HEK293T (cell line): Measurements from ENCODE around the gene TGFBR1.

Experiments used
- ARNT ChIP-seq: fragments of 450-650 bp; IDR thresholded peaks from 2 replicates; pipeline ENCODE4 v1.6.1; 2017; ENCODE audit warnings: mild to moderate bottlenecking
- BHLHE40 ChIP-seq: fragments of 450-650 bp; IDR thresholded peaks from 2 replicates; pipeline ENCODE4 v1.6.1; 2016; ENCODE audit warnings: mild to moderate bottlenecking, moderate library complexity, borderline replicate concordance
- ELF4 ChIP-seq: fragments of 450-650 bp; IDR thresholded peaks from 2 replicates; pipeline ENCODE4 v1.6.1; 2017; ENCODE audit warnings: antibody characterized with exemption
- FOXA1 ChIP-seq: fragments of 450-650 bp; IDR thresholded peaks from 2 replicates; pipeline ENCODE4 v1.6.1; 2016; ENCODE audit warnings: mild to moderate bottlenecking
- FOXK2 ChIP-seq: fragments of 450-650 bp; IDR thresholded peaks from 2 replicates; pipeline ENCODE4 v1.6.1; 2016; ENCODE audit warnings: mild to moderate bottlenecking
- FOXM1 ChIP-seq: fragments of 450-650 bp; IDR thresholded peaks from 2 replicates; pipeline ENCODE4 v1.6.1; 2017; ENCODE audit warnings: mild to moderate bottlenecking, borderline replicate concordance
- HDGF ChIP-seq: fragments of 450-650 bp; IDR thresholded peaks from 2 replicates; pipeline ENCODE4 v1.6.1; 2017; ENCODE audit warnings: antibody characterized with exemption, borderline replicate concordance
- L3MBTL2 ChIP-seq: fragments of 450-650 bp; conservative IDR thresholded peaks from 2 replicates; pipeline ENCODE4 v1.6.1; 2016; ENCODE audit warnings: mild to moderate bottlenecking
- NFRKB ChIP-seq: fragments of 450-650 bp; IDR thresholded peaks from 2 replicates; pipeline ENCODE4 v1.6.1; 2016; ENCODE audit warnings: mild to moderate bottlenecking, moderate library complexity
- SP1 ChIP-seq: fragments of 450-650 bp; IDR thresholded peaks from 2 replicates; pipeline ENCODE4 v1.6.1; 2017
- SUZ12 ChIP-seq: fragments of 450-650 bp; IDR thresholded peaks from 2 replicates; pipeline ENCODE4 v1.6.1; 2016; ENCODE audit warnings: mild to moderate bottlenecking
- TARDBP ChIP-seq: fragments of 450-650 bp; IDR thresholded peaks from 2 replicates; pipeline ENCODE4 v1.6.1; 2016
- ZNF384 ChIP-seq: fragments of 450-650 bp; IDR thresholded peaks from 2 replicates; pipeline ENCODE4 v1.6.1; 2016

GRCh38 chr9:99073347-99073746 is 31.6 kb upstream of the TGFBR1 start:
- TF ChIP-seq TARDBP (no peak), NFRKB (no peak), ZNF384 (no peak), SUZ12 (no peak), FOXM1 (no peak), SP1 (no peak), HDGF (no peak), ARNT (no peak), FOXK2 (no peak), ELF4 (no peak), FOXA1 (no peak), BHLHE40 (no peak), L3MBTL2 (no peak)
